GM10266 (cell line): Measurements from ENCODE around the gene MYO18A.

Experiments
- DNase-seq: peaks from one replicate; pipeline ENCODE4 v3.0.0; 2012; ENCODE audit errors: extremely low spot score
- TF ChIP-seq, protein P1 (sequence below): IDR thresholded peaks from 2 replicates; pipeline ENCODE4 v1.5.1; 2012; ENCODE audit warnings: mild to moderate bottlenecking, low read depth; ENCODE audit not compliant: control insufficient read depth, insufficient read depth; ENCODE audit errors: missing control alignments

The MYO18A gene

GRCh38 chr17:29119265-29119664 lies 60.9 kb downstream of the MYO18A start:
- no peak for DNase-seq
- TF ChIP-seq, protein P1, sequence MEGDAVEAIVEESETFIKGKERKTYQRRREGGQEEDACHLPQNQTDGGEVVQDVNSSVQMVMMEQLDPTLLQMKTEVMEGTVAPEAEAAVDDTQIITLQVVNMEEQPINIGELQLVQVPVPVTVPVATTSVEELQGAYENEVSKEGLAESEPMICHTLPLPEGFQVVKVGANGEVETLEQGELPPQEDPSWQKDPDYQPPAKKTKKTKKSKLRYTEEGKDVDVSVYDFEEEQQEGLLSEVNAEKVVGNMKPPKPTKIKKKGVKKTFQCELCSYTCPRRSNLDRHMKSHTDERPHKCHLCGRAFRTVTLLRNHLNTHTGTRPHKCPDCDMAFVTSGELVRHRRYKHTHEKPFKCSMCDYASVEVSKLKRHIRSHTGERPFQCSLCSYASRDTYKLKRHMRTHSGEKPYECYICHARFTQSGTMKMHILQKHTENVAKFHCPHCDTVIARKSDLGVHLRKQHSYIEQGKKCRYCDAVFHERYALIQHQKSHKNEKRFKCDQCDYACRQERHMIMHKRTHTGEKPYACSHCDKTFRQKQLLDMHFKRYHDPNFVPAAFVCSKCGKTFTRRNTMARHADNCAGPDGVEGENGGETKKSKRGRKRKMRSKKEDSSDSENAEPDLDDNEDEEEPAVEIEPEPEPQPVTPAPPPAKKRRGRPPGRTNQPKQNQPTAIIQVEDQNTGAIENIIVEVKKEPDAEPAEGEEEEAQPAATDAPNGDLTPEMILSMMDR, result no peak

- TF ChIP-seq, protein P1, result peak; percentile 97
Measured at GRCh38 chr17:29116804-29117753, 63.1 kb downstream of the MYO18A start.

GRCh38 chr17:29115961-29116803 lies 64.0 kb downstream of the MYO18A start:
- DNase-seq, result no peak
- TF ChIP-seq, protein P1, result peak; percentile 17

More at GRCh38 chr17:29116804-29117753, 63.1 kb downstream of the MYO18A start:
- peak; percentile 83 for DNase-seq

DNA sequence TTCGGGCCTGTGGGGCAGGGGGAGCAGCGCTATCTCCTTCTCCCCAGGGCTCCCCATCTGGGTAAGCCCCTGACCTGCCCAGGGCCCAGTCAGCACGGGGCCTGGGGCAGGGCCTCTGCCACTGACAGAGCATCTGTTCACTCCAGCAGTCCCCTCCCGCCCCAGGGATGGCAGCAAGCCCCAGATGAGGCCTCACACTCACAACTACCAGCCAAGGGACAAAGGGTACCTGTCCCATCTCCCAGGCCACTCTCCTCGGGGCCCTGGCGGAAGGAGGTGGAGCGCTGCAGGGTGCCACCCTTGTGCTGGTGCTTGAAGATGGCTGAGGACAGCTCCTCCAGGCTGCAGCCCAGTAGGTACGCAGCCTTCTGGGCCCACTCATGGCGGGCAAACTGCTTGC lies 64.8 kb downstream of the MYO18A start:
- TF ChIP-seq, protein P1, result no peak
- DNase-seq, result no peak

- no peak for DNase-seq
- TF ChIP-seq, protein P1, result no peak
Measured at GRCh38 chr17:29114141-29114540, 66.1 kb downstream of the MYO18A start.

DNA sequence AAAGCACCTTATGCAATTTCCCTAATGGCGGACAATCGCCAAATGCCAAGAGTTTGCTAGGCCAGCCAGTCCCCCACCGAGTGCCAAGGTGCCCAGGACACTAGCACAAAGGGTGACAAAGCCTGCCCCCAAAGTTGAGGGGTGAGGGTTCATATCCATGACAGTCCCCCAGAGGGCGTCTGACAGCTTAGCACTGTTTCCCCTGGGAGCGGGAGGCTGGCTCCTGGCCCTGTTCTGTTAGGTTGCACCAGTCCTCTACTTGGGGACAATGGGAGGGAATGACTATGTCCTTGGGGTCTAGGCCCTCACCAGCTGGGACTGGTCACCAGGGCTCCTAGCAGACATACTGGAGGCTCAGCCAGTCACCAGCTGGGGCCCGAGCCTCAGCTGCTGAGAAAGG lies 66.9 kb downstream of the MYO18A start:
- TF ChIP-seq, protein P1, result no peak
- no peak for DNase-seq
